ENCODE measurements around the gene LHX3.

LHX3 gene

DNA sequence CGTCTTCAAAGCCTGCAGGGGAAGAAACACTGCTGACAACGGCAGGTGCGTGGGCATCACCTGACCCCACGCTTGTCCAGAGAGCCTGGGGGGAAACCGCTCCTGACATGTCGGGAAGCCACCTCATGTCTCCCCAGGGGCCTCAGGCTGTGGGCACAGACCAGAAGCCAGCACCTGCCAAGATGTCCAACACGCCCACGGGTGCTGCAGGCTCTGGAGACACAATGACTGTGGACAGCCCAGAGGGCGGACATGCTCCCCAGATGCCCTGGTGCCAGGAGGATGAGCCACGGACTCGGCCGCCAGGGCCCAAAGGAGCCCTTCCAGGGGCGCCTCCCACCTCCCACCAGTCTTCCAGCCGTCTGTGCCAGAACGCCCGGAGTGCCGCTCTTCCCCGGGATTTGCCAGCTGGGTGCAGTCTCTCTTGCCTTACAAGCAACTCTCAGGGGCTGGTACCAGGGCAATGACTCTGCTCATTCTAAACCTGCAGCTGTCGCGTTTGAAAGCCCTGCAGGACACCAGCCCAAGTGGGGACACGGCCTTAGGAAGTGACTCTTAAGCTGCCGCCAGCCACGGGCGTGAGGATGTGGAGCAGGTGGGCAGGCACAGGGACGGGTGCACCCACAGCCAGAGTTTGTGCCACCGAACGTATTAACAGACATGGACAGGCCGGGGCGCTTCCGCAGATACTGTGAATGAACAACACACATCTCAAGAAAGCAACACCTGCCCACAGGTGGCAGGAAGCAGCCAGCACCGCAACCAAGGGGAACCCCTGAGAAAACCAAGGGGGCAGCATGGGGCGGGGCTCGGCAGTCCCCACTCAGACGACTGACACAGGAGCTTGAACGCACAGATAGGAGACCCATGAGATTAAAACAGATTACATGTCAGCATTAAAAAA is 6.8 kb upstream of the LHX3 start:
- no peak overlapping the region for H3K4me3 ChIP-seq (ENCODE audit: low read length)
- DNase-seq (ENCODE audit: low read depth, low spot score) = no peak

DNA sequence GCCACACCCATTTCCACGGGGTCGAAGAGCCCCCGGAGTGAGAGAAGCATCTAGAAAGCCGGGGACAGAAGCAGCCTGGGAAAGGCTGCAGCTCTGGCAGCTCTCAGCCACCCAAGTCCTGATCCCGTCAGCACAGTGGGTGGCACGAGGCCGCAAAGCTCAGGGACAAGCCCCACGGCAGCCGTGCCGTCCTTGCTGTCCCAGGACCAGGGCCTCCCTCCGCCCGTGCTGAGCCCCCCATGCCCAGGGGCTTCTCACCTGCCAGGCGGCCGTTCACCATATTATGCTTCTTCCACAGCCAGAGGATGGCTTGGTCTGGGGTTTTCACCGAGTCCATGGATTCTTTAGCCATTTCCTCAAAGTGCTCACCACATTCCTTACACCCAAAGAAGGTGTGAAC is 6.1 kb upstream of the LHX3 start:
- H3K4me3 ChIP-seq (ENCODE audit: low read length) = no peak overlapping the region
- DNase-seq (ENCODE audit: low read depth, low spot score) = no peak

DNA sequence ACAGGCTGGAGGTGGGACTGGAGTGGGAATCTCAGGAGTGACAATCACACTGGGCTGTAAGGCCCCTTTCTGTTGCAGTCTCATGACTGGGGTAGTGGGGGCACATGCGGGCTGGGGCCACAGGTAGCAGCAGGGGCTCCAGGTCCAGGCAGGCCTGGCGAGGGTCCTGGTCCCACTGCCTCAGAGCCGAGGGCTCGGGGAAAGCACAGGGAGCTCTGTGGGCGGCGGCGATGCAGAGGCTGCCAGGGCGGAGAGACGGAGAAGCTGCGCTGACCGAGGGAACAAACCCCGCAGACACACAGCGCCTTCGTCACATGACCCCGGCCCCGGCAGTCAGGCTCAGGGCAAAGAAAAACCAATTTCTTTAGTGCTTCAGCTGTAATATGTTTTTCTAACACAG is 5.3 kb upstream of the LHX3 start:
- DNase-seq (ENCODE audit: low read depth, low spot score) = no peak
- H3K4me3 ChIP-seq (ENCODE audit: low read length) = no peak overlapping the region

DNA sequence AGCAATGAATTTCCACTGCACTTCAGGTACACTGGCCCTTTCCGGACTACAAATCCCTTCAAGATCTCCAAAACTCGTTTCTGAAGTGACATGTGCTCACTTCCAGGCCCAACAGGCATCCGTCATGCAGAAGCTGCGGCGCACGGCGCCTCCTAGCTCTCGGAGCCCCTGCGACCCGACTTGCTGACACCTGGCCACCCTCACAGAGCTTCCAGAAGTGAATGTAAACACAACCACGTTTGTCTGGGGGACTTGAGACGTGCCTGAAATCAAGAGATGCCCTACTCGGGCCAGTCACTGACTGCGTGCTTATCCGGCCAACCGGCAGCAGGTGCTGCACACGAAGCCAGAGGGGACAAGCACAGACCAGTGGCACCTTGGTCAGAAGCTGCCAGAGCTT is 4.9 kb upstream of the LHX3 start:
- DNase-seq (ENCODE audit: low read depth, low spot score) = no peak
- no peak overlapping the region for H3K4me3 ChIP-seq (ENCODE audit: low read length)

DNA sequence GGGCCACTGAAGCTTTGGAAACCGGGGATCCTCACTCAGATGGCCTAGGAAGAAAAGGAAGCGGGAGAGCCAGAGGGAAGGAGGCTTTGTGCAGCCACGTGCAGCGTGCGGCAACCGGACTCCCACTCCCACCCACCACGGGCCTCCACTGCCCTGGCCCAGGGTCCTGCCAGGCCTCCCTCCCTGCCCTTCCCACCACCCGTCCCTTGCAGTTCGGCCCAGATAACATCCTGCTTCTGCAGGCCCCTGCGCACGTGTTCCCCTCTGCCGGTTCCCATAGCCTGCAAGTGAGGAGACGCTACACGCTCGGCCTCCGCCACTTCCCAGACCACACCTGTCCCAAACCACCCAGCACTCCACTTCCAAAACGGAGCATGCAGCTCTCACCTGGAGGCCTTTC is 4.3 kb upstream of the LHX3 start:
- no peak for DNase-seq (ENCODE audit: low read depth, low spot score)
- H3K4me3 ChIP-seq (ENCODE audit: low read length) = no peak overlapping the region

DNA sequence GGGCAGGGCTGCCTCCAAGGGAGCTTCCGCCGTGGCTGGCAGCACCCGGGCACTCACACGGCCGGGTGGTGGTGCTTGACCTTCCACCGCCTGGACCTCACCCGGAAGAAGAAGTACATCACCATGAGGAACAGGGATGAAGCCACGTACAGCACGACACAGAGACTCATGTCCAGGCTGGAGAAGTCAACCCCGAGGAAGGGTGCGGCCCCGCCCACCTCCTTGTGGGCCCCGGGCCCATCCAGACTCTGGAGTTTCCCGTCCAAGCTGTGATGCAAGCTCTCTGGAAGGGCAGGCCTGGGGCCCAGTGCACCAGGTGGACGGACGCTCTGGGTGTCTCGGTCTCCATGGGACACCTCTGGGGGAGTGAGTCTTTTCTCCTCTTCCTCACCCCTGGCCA is 3.7 kb upstream of the LHX3 start:
- H3K4me3 ChIP-seq (ENCODE audit: low read length) = no peak overlapping the region
- DNase-seq (ENCODE audit: low read depth, low spot score) = no peak

DNA sequence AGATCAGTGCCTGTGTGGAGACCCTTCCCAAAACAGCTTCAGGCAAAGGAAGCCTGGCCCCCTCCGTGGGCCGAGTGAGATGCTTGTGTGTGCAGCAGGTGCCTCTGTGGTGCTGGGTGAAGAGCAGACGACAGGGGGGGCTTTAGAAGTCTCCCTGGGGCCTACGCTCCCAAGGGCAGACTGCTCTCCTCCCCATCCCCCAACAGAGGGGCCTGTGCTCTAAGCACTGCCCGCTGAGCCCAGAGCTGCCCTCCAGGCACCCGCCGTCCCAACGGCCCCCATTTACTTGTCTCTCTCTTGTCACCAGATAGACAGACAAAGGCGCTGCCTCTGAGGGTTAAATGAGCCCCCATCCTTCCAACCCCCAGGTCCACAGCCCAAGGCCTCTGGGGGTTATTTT is 2.7 kb upstream of the LHX3 start:
- no peak for DNase-seq (ENCODE audit: low read depth, low spot score)
- no peak overlapping the region for H3K4me3 ChIP-seq (ENCODE audit: low read length)

DNA sequence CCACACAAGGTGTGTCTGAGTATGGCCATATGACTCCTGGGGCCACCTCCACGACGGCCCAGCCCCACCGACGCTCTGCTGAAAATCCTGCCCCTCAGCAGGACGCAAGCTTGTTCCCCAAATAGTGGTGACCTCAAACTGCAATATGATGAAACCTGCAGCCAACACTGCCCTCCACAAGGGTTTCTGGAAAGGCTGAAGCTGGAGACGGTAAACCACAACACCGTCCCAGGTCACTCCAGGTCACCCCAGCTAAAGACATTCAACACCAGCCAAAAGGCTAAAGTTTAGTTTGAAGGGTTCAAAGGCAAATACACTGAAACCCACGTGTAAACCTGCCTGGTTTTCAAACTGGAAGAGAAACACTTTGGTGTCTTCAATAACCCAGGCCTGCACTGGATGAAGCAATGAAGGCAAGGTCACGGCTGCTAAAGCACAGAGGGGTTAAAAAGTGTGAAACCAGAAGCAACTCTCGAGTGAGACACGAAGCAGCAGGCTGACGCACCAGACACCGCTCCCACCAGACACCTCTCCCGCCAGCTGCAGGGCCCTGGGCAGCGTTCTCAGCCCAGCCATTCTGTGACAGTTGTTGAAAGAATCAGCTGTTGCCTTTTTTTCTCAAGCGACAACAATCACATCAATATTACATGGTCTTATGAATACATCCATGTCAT is 1.8 kb upstream of the LHX3 start:
- no peak overlapping the region for H3K4me3 ChIP-seq (ENCODE audit: low read length)
- DNase-seq (ENCODE audit: low read depth, low spot score) = no peak

DNA sequence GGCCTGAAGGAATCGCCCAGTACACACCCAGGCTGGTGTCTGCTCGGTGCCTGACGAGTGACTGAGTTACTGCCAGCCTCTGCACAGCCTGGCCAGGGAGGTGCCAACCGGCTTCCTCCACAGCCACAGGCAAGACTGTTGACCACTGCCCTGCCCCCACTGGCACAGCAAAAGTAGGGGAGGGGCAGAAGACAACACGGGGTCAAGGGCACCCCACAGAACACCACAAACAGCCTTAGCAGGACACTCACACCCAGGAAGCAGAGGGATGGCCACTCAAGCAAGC is 722 bp upstream of the LHX3 start:
- DNase-seq (ENCODE audit: low read depth, low spot score) = no peak
- H3K4me3 ChIP-seq (ENCODE audit: low read length) = no peak overlapping the region

DNA sequence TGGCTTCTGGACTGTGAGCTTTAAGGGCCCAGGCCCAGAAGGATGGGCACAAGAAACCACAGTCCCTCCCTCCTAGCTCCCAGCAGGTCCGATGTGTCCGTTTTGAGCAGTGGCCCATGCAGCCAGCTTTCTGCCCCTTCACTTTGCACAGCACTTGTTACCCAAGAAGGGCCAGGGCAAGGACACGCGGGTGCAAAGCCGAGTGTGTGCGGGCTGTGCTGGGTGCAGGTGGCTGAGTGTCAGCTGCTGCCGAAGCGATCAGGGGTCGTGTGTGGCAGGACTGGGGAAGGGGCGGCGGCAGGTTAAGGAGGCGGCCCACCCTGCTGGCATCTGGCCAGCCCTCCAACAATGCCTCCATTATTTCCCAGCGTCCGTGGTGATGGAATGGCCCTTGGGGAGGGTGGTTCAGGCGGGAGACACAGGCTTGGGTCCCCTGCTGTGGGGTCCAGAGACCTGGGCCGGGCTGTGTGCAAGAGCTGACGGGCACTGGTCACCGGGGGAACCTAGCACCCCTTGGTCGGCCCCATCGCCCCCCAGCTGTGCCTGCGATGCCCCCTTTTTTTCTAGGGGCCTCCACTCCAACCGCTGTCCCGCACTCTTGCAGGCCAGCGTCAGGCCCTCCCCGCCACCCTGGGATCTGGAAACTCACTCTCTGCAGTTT is 653 bp downstream of the LHX3 start:
- DNase-seq (ENCODE audit: low read depth, low spot score) = no peak
- H3K4me3 ChIP-seq (ENCODE audit: low read length) = no peak overlapping the region

DNA sequence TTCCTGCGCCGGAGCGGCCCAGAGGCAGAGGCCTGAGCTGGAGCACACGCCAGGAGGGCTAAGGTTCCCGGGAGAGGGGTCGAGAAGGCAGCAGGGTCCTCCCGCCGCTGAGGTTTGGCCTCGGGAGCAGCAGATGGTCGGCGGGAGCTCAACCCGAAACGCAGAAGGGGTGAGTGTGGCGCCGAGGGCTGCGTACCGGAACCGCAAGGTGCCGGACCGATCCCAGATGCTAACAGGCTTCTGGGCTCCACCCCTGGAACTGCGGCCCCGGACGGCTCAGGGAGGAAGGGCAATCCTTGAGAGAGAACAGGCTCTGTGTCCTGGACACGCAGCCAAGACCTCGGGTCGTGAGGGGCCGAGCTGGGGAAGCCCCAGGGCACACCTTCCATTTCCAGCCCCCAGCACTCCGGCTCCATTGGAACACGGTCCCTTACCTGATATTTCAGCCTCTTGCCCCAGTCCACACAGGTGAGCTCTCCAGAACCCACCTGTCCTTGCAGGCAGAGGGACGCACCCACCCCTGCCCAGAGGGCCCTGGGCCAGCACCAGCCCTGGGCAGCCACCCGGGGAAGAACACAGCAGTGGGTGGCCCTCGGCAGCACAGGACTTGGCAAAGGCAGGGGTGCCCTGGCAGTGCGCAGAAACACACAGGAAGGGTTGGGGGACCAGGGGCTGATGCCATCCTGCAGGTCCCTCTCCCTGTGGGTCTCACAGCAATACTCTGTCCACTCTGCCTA is 1.4 kb downstream of the LHX3 start:
- no peak overlapping the region for H3K4me3 ChIP-seq (ENCODE audit: low read length)
- no peak for DNase-seq (ENCODE audit: low read depth, low spot score)

DNA sequence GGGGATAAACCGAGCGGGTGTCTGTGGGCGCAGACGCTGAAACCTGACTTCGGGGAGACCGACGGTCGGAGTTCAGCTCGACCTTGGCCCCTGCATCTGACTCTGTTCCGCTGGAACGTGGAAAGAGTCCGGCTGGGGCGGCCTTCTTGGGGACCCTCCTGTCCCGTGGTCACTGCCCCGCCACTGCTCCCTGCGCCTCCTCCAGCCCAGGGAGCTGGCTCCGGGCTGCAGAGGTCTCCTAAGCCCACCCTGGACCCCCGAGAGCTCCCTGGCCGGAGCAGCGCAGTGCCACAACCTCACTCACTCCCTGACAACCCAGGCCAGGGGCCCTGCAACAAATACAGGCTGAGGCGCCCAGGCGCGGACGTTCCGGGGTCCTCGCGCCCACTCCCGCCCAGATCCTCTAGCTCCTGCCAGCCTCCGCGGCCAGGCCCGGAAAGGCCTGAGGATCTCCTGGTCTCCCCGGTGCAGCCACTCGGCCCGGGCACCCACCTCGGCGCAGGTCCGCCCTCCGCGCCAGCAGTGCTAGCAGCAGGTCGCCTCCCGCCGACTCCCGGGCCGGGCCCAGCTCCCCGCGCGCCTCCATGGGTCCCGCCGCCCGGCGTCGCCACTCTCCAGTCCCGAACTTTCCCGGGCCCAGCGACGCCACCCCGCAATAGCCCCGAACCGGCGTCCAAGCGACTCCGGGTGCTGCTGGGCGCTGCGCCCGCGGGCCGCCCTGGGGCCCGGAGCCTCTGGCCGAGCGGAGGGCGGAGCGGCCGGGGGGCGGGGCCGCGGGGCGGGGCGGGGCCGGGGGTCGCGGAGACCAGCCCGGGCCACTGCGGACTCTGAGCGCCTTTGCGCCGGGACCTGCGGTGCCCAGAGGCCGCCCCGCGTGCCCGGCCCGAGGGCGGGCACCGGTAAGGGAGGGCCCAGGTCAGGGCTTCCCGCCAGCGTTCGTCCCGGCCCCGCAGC is 2.2 kb downstream of the LHX3 start:
- H3K4me3 ChIP-seq (ENCODE audit: low read length) = no peak overlapping the region
- DNase-seq (ENCODE audit: low read depth, low spot score) = no peak

DNA sequence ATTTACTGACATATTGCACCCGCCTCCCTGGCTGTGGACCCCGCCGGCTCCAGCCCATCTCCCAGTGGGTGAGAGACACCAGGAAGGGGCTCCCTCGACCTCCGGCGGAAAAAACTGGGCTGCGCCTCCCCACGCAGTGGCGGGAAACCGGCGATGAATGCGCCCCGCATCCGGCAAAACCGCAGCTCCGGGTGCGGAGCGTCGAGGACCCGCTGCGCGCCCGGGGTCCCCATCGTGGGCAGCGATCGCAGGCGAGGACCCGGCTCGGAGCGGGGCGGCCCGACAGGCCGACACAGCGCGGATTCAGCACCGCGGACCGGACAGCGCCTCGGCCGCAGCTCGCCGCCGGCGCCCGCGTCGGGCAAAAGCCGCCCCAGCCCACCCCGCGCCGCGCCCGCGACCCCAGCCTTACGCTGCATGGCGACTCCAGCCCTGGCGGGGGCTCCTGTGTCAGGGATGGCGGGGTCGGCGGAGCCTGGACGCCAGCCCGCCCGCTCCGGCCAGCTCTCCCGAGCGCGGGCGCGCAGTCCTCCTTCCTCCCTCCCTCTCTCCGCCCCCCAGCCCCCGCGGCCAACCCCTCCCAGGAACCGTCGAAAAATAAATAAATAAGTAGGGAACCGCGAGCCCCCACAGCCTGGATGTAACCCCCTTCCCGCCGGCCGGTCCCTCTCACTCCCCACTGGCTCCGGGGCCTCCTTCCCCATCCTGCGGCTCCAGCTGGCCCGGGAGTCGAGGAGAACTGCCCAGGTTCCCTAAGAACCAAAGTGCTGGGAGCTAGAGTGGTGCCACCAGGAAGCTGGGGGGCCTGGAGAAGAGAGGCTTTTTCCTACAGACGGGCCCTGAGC is 3.1 kb downstream of the LHX3 start:
- no peak overlapping the region for H3K4me3 ChIP-seq (ENCODE audit: low read length)

DNA sequence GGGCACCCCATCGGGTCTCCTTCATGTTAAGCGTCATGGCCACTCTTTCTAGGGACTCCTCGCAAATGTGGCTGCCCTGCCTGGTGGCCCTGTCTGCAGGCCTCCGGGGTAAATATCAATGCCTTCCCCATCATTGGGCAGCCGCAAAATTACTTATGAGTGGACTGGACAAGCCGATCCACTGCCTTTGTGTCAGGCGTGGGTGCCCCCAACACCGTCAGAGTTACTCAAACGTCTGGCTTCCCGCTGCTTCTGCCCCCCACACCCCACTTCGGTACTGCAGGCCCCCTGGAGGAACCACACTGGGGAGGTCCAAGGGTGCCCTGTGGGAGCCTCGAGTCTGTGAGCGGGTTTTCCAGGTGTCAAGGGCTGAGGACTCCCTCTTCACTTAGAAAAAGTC is 3.8 kb downstream of the LHX3 start:
- DNase-seq (ENCODE audit: low read depth, low spot score) = no peak
- H3K4me3 ChIP-seq (ENCODE audit: low read length) = no peak overlapping the region

More for the DNA sequence above, 3.1 kb downstream of the LHX3 start:
- no peak for DNase-seq (ENCODE audit: low read depth, low spot score)

DNA sequence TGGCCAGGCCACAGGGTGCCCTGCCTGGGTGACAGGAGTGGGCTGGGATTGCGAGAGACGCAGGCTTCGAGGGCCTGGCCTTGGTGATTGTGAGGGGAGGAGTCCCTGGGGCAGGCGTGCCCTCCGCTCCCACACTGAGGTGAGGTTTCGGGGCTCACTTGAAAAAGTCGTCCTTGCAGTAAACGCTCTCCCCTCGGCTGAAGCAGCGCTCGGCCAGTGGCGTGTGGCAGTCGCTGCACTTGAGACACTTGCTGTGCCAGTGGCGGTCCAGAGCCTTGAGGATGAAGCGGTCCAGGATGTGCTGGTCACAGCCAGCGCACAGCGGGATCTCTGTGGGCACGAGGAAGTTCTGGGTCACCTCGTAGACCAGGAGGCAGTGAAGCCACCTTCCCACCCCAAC is 4.5 kb downstream of the LHX3 start:
- DNase-seq (ENCODE audit: low read depth, low spot score) = no peak
- H3K4me3 ChIP-seq (ENCODE audit: low read length) = no peak overlapping the region

DNA sequence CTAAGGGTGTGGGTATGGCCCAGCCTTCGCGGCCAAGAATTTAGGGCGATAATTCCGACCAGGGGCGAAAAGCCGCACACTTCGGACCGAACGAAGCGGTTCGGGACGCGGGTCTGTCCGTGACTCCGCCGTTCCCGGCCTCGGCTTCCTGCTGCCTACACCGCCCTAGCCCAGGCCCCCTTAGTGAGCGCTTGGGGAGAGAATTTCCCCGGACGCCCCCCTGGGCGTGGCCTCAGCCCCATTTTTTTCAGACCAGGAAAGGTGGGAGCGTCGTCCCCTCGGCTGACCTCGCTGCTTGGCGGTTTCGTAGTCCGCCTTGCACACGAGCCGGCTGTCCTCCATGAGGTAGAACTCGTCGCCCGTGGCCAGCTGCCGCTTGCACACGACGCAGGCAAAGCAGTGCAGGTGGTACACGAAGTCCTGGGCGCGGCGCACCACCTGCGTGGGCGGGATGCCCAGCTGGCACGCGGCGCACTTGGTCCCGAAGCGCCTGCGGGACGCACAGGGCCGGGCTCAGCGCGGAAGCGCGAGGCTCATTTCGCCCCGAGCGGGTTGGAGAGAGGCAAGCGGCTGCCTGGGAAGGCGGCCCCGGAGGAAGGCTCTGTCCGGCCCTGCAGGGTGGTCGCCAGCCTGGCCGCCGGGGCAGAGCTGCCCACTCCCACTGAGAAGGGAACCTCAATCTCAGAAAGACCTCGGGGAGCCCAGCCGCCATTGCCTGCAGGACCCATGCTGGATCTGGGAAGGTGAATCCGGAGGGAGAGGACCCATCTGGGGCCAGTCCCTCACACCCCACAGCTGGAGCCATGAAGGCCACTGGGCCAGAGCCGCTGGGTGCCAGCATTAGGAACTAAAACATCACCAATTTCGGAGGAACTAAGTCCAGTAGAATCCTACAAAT is 5.3 kb downstream of the LHX3 start:
- no peak overlapping the region for H3K4me3 ChIP-seq (ENCODE audit: low read length)
- DNase-seq (ENCODE audit: low read depth, low spot score) = no peak

DNA sequence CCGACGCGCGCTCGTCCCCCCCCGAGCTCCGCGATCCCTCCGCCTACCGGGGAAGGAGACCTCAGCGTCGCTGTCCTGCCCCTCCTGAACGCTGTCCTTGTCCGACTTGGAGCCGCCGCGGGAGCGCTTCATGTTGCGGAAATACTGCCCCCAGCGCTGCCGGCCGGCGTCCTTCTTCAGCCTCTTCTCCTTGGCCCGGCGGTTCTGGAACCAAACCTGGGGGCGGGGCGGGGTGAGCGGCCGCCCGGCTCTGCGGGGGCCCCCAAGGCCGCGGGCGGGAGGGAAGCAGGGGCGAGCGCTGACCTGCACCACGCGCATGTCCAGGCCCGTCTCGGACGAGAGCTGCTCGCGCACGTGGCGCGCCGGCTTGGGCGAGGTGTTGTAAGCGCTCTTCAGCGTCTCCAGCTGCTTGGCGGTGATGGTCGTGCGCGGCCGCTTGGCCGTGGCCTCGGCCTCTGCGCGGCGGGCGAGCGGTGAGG is 6.3 kb downstream of the LHX3 start:
- no peak for DNase-seq (ENCODE audit: low read depth, low spot score)
- no peak overlapping the region for H3K4me3 ChIP-seq (ENCODE audit: low read length)

Data from Jurkat, Clone E6-1 (cell line).